ENCODE results near the gene TMX2. TPM values are rescaled to one million over a fixed set of nuclear protein-coding genes. Genes with fewer than 3 reads are reported as not detected.

TMX2 gene
- total RNA-seq, 4 donors from 2014 or later: 29.1 to 54.9 (median 40.5) TPM

DNA sequence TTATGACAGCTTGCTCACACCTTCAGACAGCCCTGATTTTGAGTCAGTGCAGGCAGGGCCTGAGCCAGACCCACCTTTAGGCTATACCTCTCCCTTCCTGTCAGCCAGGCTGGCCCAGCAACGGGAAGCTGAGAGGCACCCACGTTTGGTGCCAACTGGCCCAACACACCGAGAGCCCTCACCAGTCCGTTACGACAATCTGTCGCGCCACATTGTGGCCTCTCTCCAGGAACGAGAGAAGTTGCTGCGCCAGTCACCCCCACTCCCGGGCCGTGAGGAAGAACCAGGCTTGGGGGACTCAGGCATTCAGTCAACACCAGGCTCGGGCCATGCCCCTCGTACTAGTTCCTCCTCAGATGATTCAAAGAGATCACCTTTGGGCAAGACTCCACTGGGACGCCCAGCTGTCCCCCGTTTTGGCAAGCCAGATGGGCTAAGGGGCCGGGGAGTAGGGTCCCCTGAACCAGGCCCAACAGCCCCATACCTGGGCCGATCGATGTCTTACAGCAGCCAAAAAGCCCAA, 13.5 kb upstream of the TMX2 start:
- Histone ChIP-seq H3K4me1 (no peaks in the 10 kb centered on the region), H3K4me3 (no peak overlapping the region), H3K9me3 (no peaks in the 10 kb centered on the region), H3K36me3 (peaks cover 13 to 89% of the 10 kb centered on the region in 2 donors), H3K27ac (no peak overlapping the region), H3K27me3 (no peaks in the 10 kb centered on the region)
- DNase-seq (no peak), ATAC-seq (no peak)
- intact Hi-C loops (cut with DNase I; ENCODE audit: low total_unique reads) (no loop called here), in situ Hi-C loops (cut with MboI; ENCODE audit: low sequenced_read_pairs in 4 of 4) (no loop called here)
- TF ChIP-seq POLR2A (IDR thresholded peaks at IDR 0.05): no peak
- TF ChIP-seq, protein P1, sequence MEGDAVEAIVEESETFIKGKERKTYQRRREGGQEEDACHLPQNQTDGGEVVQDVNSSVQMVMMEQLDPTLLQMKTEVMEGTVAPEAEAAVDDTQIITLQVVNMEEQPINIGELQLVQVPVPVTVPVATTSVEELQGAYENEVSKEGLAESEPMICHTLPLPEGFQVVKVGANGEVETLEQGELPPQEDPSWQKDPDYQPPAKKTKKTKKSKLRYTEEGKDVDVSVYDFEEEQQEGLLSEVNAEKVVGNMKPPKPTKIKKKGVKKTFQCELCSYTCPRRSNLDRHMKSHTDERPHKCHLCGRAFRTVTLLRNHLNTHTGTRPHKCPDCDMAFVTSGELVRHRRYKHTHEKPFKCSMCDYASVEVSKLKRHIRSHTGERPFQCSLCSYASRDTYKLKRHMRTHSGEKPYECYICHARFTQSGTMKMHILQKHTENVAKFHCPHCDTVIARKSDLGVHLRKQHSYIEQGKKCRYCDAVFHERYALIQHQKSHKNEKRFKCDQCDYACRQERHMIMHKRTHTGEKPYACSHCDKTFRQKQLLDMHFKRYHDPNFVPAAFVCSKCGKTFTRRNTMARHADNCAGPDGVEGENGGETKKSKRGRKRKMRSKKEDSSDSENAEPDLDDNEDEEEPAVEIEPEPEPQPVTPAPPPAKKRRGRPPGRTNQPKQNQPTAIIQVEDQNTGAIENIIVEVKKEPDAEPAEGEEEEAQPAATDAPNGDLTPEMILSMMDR (IDR thresholded peaks at IDR 0.05 in 4 of 5, conservative IDR thresholded peaks at IDR 0.05 in 1 of 5): no peak

DNA sequence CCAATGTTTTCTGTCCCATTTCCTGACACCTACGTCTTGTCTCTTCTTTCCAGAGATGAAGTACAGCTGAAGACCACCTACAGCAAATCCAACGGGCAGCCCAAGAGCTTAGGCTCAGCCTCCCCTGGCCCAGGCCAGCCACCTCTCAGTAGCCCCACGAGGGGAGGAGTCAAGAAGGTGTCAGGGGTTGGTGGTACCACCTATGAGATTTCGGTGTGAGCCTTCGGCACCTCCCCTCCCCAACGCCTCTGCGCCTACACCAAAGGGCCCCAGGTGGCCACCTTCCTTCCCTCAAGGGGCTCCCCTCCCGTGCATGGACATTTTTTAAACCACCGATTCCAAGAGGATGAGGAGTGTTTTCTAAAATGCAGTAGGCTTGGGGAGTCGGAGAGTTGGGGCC, 12.6 kb upstream of the TMX2 start:
- peaks cover 5 to 89% of the 10 kb centered on the region in 2 donors for H3K36me3 ChIP-seq
- in situ Hi-C loops (cut with MboI; ENCODE audit: low sequenced_read_pairs in 4 of 4): loop anchor here in 1 of 4 donors (25.0 kb wide), 1 partner anchor 887 kb away; the partner anchor contains the start of genes LPXN and ZFP91

DNA sequence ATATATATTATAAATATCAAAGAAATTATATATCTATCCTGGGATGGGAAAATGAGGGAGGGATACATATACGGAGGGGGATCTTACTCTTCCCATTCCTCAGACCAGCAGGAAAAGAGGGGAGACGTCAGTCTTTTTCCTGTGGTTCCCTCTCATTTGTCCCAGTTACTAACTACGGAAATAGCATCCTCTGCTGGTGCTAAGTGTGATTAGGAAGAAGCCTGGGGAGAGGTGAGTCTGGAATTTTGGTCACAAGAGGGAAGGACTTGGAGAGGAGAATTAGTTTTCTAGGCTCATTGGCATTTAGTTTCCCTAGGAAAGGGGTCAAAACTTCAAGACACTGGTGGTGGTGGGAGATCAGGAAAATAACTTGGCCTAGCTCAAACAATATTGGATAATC, 12.0 kb upstream of the TMX2 start:
- DNase-seq (no peak), ATAC-seq (no peak)
- Histone ChIP-seq H3K4me3 (no peak overlapping the region), H3K27ac (no peak overlapping the region), H3K27me3 (no peaks in the 10 kb centered on the region), H3K4me1 (no peaks in the 10 kb centered on the region), H3K36me3 (peaks cover 0 to 86% of the 10 kb centered on the region in 2 donors), H3K9me3 (no peaks in the 10 kb centered on the region)
- TF ChIP-seq, protein P1 (IDR thresholded peaks at IDR 0.05 in 4 of 5, conservative IDR thresholded peaks at IDR 0.05 in 1 of 5): no peak
- intact Hi-C loops (cut with DNase I; ENCODE audit: low total_unique reads): no loop called here
- in situ Hi-C loops (cut with MboI; ENCODE audit: low sequenced_read_pairs in 4 of 4): loop anchor here in 1 of 4 donors (25.0 kb wide), 1 partner anchor 887 kb away; the partner anchor contains the start of genes LPXN and ZFP91

More for the DNA sequence above, 12.6 kb upstream of the TMX2 start:
- ATAC-seq: no peak
- intact Hi-C loops (cut with DNase I; ENCODE audit: low total_unique reads): no loop called here
- no peaks in the 10 kb centered on the region for H3K9me3 ChIP-seq
- no peak overlapping the region for H3K27ac ChIP-seq
- no peaks in the 10 kb centered on the region for H3K27me3 ChIP-seq
- TF ChIP-seq, protein P1 (IDR thresholded peaks at IDR 0.05 in 4 of 5, conservative IDR thresholded peaks at IDR 0.05 in 1 of 5): no peak
- TF ChIP-seq POLR2A (IDR thresholded peaks at IDR 0.05): no peak
- H3K4me1 ChIP-seq: no peaks in the 10 kb centered on the region
- H3K4me3 ChIP-seq: no peak overlapping the region
- DNase-seq: no peak

DNA sequence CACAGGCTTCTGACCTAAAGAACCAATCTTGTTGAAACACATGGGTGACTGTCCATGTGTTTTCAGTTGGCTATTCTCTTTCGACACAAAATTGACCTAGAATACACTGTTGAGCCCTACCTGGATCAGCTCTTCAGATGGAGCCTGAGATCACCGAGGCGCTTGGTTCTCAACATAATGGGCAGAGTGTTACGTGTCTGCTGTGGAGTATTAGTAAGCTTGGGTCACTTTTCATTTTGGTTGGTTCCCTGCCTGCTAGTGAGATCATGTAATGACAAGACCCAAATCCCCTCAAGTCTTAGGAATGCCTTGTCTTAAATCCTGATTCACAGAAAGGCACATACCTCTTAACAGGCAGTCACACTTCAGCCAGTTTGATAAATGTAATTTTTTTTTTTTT, 9.1 kb upstream of the TMX2 start:
- DNase-seq: no peak
- in situ Hi-C loops (cut with MboI; ENCODE audit: low sequenced_read_pairs in 4 of 4): loop anchor here in 1 of 4 donors (25.0 kb wide), 1 partner anchor 884 kb away; the partner anchor contains the start of genes LPXN and ZFP91

More for the DNA sequence above, 9.1 kb upstream of the TMX2 start:
- intact Hi-C loops (cut with DNase I; ENCODE audit: low total_unique reads): no loop called here
- TF ChIP-seq, protein P1 (IDR thresholded peaks at IDR 0.05 in 4 of 5, conservative IDR thresholded peaks at IDR 0.05 in 1 of 5): no peak
- no peak for TF ChIP-seq POLR2A (IDR thresholded peaks at IDR 0.05)
- peaks cover 0 to 59% of the 10 kb centered on the region in 2 donors for H3K36me3 ChIP-seq
- no peaks in the 10 kb centered on the region for H3K27me3 ChIP-seq
- ATAC-seq: no peak
- H3K9me3 ChIP-seq: no peaks in the 10 kb centered on the region
- H3K4me3 ChIP-seq: no peak overlapping the region
- no peak overlapping the region for H3K27ac ChIP-seq
- H3K4me1 ChIP-seq: peaks cover 0 to 4% of the 10 kb centered on the region in 2 donors

Data from gastrocnemius medialis (tissue), 4 donors.